Measurements from ENCODE around the gene DNAJC25.

Gene DNAJC25

GRCh38 chr9:111597852-111598732, 33.0 kb upstream of the DNAJC25 start (continued):
- TF ChIP-seq MEIS1 (CRISPR knock-in tag; IDR thresholded peaks at IDR 0.05; ENCODE audit: borderline replicate concordance), result no peak
- peak; percentile 72 for TF ChIP-seq GLIS1 (tag by site-specific recombination; IDR thresholded peaks at IDR 0.05)
- TF ChIP-seq ZNF175 (tag by site-specific recombination; IDR thresholded peaks at IDR 0.05), result no peak
- TF ChIP-seq ZBTB11 (tag by site-specific recombination; conservative IDR thresholded peaks at IDR 0.05; ENCODE audit: low read depth), result no peak
- TF ChIP-seq ZNF692 (tag by site-specific recombination; IDR thresholded peaks at IDR 0.05), result no peak
- TF ChIP-seq ZNF324 (tag by site-specific recombination; IDR thresholded peaks at IDR 0.05), result no peak
- no peak for TF ChIP-seq AEBP2 (tag by site-specific recombination; IDR thresholded peaks at IDR 0.05; ENCODE audit: borderline replicate concordance)
- TF ChIP-seq ZNF155 (tag by site-specific recombination; IDR thresholded peaks at IDR 0.05), result no peak
- TF ChIP-seq ZNF670 (tag by site-specific recombination; IDR thresholded peaks at IDR 0.05; ENCODE audit: low read depth), result no peak
- TF ChIP-seq MYNN (tag by site-specific recombination; IDR thresholded peaks at IDR 0.05; ENCODE audit: borderline replicate concordance), result no peak
- TF ChIP-seq ZBTB17 (tag by site-specific recombination; IDR thresholded peaks at IDR 0.05), result no peak
- no peak for TF ChIP-seq ZNF785 (tag by site-specific recombination; IDR thresholded peaks at IDR 0.05)
- TF ChIP-seq ZNF266 (tag by site-specific recombination; IDR thresholded peaks at IDR 0.05; ENCODE audit: low read depth), result no peak
- no peak for TF ChIP-seq ZNF10 (tag by site-specific recombination; IDR thresholded peaks at IDR 0.05)
- TF ChIP-seq KLF1 (tag by site-specific recombination; IDR thresholded peaks at IDR 0.05), result no peak
- TF ChIP-seq ZNF529 (tag by site-specific recombination; IDR thresholded peaks at IDR 0.05; ENCODE audit: insufficient replicate concordance), result no peak
- TF ChIP-seq ZBTB26 (tag by site-specific recombination; optimal IDR thresholded peaks at IDR 0.05), result no peak
- TF ChIP-seq PRDM2 (tag by site-specific recombination; IDR thresholded peaks at IDR 0.05; ENCODE audit: borderline replicate concordance), result no peak
- TF ChIP-seq ZNF19 (tag by site-specific recombination; IDR thresholded peaks at IDR 0.05; ENCODE audit: low read depth), result no peak
- TF ChIP-seq ZNF76 (tag by site-specific recombination; IDR thresholded peaks at IDR 0.05; ENCODE audit: borderline replicate concordance, low read depth), result no peak
- TF ChIP-seq ZNF580 (tag by site-specific recombination; IDR thresholded peaks at IDR 0.05), result no peak
- no peak for TF ChIP-seq ZNF280C (tag by site-specific recombination; IDR thresholded peaks at IDR 0.05)

Data from HEK293 (cell line).